Forelimb muscle (tissue), 1 donor: ENCODE results near the gene EDEM3. TPM values are rescaled to one million over a fixed set of nuclear protein-coding genes. Genes with fewer than 3 reads are reported as not detected.
"Not testable (repeated sequence)": the region's sequence is repeated elsewhere in the genome, so short reads cannot be mapped to it uniquely, and the experiment has no call there.

Experiments used
- DNase-seq: peaks from one replicate; pipeline ENCODE4 v3.0.0-alpha.2; 2013; ENCODE audit warnings: low read depth
- polyA plus RNA-seq: library from polyadenylated mRNA; unstranded; fragments of 120-200 nt; gene quantifications from one replicate; pipeline ENCODE4 v1.2.1, GENCODE V29; 2013; ENCODE audit not compliant: insufficient read length

Gene EDEM3
- polyA plus RNA-seq, 1 donor, result 23.9 TPM

GRCh38 chr1:184739070-184739469 is 15.6 kb downstream of the EDEM3 start:
- DNase-seq, result no peak

- DNase-seq, result no peak
Measured at GRCh38 chr1:184734980-184735379, 19.7 kb downstream of the EDEM3 start.

DNA sequence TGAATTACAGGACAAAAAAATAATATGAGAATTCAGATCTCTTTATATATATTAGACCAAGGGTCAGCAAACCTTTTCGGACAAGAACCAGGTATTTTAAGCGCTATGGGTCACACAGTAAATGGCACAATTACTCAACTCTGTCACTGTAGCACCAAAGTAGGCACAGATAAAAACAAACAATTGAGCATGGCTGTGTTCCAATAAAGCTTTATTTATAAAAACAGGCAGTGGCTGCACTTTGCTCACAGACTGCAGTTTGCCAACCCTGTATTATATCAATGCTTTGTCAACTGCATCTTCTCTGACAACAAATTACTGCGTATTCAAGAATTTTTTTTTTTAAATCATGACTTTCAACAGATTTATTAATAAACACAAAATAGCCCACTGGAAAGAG is 29.8 kb downstream of the EDEM3 start:
- DNase-seq, result no peak

DNA sequence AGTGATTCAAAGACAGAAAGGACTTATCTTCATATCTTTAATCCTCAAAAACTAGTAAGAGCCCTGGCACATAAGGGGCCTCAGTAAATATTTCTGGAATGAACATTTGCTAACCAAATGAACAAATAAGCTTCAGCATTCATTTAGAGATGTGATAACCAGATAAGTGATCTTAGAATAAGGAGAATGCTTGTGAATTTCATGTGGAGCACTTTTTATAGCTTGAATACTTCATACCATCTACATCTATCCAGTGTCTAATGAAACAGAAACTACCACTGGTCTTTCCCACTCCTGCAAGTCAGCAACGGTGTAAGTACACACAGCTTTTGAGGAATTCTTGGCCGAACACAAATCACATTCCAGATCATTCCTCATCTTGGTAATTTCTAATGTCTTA is 38.5 kb downstream of the EDEM3 start:
- DNase-seq, result no peak

DNA sequence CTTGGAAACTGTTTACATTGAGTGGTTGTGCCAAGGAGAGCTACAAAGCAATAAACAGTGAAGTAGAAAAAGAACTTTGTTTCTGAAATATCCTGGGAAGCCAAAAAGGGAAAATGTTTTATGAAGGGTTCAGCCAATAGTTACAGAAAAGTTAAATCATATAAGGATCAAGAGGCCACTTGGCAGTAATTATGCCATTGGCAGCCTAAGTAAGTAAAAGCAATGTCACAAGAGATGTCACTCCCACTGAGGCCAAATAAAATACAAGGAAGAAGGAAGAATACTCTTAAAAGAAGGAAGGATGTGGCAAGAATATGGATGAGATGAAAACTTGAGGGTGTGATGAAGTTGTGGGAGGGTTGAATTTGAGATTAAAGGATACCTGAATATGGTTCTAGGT is 45.2 kb downstream of the EDEM3 start:
- no peak for DNase-seq

DNA sequence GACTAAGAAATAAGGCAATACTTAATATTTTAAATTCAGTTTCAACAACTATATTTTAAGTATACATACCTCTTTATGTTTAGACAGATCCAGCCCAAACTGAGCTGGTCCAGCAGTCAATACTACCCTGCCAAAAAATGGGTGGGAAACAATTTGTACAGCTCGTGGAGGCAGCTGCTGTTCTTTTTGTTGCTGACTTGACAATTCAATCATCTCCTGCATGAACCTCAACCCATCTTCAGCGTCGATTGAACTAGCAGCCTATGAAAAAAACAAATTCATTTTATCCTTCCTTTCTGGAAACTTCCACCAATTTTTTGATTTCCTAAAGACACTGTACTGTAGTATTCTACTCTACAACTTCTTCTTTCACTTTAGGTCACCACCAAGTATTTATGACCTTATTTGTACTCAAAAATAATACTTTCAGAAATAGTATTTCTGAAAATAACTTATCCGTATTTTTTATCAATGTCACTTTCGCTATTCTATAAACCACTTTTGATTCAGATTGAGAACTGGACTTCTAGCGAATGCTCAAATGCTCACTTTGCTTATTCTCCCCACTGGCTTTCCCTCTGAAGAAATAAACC is 46.5 kb downstream of the EDEM3 start:
- no peak for DNase-seq

DNA sequence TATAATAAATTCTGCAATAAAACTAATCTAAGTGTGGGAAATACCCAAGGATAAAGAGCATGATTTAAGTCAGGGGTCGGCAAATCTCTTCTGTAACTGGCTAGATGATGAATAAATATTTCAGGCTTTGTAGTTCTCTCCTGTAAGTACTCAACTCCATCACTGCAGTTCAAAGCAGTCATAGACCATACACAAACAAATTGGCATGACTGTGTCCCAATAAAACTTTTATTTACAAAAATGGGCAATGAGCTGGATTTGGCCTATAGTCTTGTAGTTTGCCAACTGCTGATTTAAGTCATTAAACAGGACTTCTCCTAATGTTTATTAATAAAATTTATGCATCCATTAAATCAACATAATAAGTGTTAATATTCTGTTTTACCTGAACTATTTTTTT is 49.4 kb downstream of the EDEM3 start:
- no peak for DNase-seq

- no peak for DNase-seq
Measured at GRCh38 chr1:184701816-184702215, 52.8 kb downstream of the EDEM3 start.

GRCh38 chr1:184698969-184699368 is 55.7 kb downstream of the EDEM3 start:
- DNase-seq, result no peak

DNA sequence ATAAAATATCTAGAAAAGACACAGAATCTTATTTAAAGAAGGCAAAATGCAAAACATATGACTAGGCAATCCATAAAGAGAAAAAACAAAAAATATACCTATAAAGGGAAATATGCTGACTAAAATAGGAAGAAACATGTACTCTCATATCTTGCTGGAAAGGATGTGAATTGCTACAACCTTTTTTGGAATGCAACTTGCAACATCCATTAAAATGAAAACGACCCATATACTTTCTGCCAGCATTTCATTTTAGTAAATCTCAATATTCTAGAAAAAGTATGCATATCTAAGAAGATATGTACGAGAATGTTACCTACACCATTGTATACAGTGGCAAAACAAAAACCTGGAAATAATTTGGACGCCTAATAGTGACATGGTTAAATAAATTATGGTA is 56.6 kb downstream of the EDEM3 start:
- no peak for DNase-seq

DNA sequence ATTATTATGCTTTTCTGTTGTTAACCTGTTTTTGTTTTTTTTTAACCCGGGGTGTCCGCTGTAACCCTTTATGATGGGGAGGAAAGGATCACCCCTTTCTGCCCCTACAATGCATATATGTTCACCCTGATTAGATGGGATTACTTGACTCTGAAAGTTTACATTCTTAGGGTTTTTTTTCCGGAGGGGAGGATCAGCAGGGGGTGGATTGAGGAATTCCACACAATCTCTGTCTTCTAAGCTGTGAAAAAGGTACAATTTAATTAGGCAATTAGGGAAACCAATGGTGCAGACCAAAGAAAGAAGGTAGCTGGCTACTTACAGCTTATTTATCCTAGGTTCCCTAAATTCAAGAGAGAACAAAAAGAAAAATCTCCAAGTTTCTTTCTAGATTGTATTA is 58.3 kb downstream of the EDEM3 start:
- DNase-seq, result no peak

GRCh38 chr1:184695023-184695422 is 59.6 kb downstream of the EDEM3 start:
- no peak for DNase-seq

- DNase-seq, result no peak
Measured at GRCh38 chr1:184693011-184693410, 61.6 kb downstream of the EDEM3 start.

GRCh38 chr1:184691719-184692324 is 62.8 kb downstream of the EDEM3 start:
- DNase-seq, result peak; percentile 45

DNA sequence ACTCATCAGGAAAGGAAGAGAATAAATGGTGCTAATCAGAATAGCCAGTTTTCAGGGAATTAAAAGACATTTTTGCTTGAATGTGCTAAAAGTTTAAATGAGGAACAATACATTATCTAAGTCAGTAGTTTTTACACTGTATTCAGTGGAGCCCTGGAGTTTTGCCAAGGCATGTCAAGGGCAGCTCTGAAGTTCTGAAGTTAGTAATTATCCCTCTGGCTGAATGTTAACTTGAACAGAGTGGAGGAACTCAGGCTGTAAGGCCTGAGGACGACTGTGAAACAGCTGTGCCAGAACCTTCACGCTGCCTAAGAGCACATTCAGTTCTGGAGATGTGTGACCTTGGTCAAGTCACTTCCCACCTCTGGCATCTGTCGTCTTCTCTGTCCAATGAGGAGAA is 68.1 kb downstream of the EDEM3 start:
- DNase-seq, result no peak

GRCh38 chr1:184685116-184685515 is 69.5 kb downstream of the EDEM3 start:
- no peak for DNase-seq

DNA sequence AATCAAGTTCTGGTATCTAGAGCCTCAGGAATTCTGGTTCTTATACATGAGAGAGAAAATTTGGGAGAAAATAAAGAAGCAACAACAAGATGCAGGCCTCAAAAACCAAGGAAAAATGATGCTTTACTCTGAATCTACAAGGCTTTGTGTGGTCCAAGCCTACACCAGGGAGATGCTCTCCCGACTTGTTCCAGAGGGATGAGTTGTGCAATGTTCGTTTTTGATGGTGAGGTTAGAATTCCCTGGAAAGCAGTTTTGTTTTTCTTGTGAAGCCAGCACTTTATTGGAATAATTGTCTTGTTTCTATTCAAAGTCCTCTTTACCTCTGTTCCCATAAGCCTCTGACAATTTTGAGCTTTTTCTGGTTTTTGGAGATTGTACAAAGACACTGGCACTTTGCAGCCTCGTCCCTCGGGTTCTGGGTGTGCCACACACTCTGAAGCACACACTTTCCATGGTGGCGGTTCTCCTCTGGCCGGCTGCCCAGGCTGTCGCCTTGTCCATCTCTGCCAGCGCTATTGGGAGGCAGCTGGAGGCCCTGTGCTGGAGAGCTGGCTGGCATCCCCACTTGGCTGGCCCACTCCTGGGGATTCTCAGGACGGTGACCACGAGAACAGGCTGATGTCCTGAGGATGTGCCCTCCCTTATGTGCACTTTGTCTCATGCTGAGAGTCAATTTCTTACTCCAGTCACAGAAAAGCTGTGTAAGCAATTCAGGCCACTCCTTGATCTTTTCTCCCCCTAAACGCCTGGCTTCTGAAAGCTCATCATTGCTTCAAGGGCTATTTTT is 70.2 kb downstream of the EDEM3 start:
- no peak for DNase-seq

- no peak for DNase-seq
Measured at GRCh38 chr1:184682956-184683355, 71.7 kb downstream of the EDEM3 start.

DNA sequence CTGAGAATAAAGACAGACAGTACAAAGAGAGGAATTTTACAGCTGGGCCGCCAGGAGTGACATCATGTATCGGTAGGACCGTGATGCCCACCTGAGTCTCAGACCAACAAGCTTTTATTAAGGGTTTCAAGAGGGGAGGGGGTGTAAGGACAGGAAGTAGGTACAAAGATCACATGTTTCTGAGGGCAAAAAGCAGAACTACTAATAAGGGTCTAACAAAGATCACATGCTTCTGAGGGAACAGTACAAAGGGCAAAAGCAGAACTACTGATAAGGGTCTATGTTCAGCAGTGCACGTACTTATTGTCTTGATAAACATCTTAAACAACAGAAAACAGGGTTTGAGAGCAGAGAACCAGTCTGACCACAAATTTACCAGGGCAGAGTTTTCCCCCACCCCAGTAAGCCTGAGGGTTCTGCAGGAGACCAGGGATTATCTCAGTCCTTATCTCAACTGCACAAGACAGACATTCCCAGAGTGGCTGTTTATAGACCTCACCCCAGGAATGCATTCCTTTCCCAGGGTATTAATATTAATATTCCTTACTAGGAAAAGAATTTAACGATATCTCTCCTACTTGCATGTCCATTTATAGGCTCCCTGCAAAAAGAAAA is 73.9 kb downstream of the EDEM3 start:
- DNase-seq, result not testable (repeated sequence)

GRCh38 chr1:184679472-184679871 is 75.2 kb downstream of the EDEM3 start:
- DNase-seq, result not testable (repeated sequence)

DNA sequence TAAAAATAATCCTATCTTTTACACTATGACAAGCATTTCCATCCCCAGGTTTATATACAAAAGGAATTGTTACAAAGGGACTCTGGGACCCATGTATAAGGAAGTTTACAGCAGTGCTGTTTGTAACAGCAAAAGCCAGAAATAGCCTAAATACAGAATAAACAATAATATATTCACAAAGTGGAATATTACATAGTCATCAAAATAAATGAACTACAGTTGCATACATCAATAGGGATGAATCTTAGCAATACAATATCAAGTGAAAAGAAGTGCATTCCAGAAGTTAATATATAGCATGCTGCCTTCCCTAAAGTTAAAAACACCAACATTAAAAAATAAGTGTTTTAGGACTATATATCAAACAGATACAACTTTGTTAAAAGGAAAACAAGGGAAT is 77.3 kb downstream of the EDEM3 start:
- no peak for DNase-seq

- no peak for DNase-seq
Measured at GRCh38 chr1:184673305-184673704, 81.4 kb downstream of the EDEM3 start.
